ENCODE results near the gene CTSL.

Gene CTSL

GRCh38 chr9:87760529-87760928 lies 34.6 kb downstream of the CTSL start:
- no peak for DNase-seq

- DNase-seq: no peak
Measured at GRCh38 chr9:87763286-87763685, 37.4 kb downstream of the CTSL start.

- DNase-seq: no peak
Measured at GRCh38 chr9:87765521-87765920, 39.6 kb downstream of the CTSL start.

- DNase-seq: no peak
Measured at GRCh38 chr9:87766697-87767096, 40.8 kb downstream of the CTSL start.

- DNase-seq: no peak
Measured at GRCh38 chr9:87770616-87771315, 44.8 kb downstream of the CTSL start.

GRCh38 chr9:87771316-87772006 lies 45.5 kb downstream of the CTSL start:
- no peak for DNase-seq

GRCh38 chr9:87776481-87777379 lies 50.8 kb downstream of the CTSL start:
- DNase-seq: no peak

GRCh38 chr9:87778996-87779395 lies 53.1 kb downstream of the CTSL start:
- DNase-seq: no peak
